ENCODE results near the gene FBXW12.

Gene FBXW12

GRCh38 chr3:48436477-48436787 is 64.4 kb downstream of the FBXW12 start:
- no peak for DNase-seq

- no peak for DNase-seq
Observed at GRCh38 chr3:48436855-48437254, 64.8 kb downstream of the FBXW12 start.

DNA sequence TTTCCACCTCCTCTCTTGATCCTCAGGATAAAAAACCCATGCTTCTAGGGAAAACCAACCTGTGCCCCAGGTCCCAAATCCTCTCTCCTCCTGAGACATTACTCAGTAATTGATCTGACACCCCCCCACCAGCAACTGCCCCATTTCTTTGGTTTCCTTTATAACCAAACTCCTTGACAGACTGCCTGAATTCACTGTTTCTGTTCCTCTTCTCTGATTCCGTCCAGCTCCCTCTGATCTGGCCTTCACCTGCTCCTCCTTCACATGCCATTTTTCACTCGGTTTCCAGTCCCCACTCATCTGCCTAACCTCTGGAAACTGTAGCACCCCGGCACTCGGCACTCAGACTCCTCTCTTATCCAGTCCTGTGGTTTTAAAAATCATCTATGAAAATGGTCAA is 65.8 kb downstream of the FBXW12 start:
- no peak for DNase-seq

DNA sequence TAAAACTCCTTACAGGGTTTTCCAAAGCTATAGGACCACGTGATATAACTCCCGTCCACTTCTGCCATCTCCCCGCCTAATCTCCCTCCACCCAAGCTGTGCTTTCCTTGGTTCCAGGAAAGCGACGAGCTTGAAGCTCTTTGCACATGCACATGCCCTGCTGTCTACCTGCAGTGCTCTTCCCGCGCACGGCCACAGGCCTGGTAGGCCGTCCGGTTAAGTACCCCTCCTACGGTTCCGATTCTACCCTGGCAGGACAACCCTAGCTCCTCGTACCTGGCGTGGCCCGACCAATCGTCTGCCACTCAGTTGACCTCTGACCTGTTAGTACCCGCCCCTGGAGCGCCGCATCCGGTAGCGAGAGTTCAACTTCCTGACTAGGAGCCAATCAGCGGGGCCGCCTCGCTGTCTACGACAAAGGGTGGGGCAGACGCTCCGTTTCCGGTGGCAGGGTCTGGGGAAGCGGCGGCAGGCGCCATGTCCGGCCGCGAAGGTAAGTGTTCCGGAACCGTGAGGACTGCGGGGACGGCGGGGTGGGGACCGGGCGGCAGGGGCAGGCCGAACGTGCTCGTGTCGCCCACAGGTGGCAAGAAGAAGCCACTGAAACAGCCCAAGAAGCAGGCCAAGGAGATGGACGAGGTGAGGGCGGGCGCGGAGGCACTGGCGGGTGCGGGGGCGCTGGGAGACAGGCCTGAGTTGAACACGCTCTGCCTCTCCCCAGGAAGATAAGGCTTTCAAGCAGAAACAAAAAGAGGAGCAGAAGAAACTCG is 68.0 kb downstream of the FBXW12 start, which contains the start of the genes CCDC51 and TMA7:
CCDC51 (minus strand) TSS at position 300 of the 770 bp plus-strand sequence. CDS start 4,991 bp downstream, outside the sequence.
TMA7 (plus strand) TSS at position 438 of the 770 bp plus-strand sequence; CDS start at position 478, 40 bp downstream.
- peak; percentile 97 to 98 for DNase-seq

- peak in 1 of 2 donors; percentile 9 for DNase-seq
Observed at GRCh38 chr3:48440590-48440958, 68.6 kb downstream of the FBXW12 start.

DNA sequence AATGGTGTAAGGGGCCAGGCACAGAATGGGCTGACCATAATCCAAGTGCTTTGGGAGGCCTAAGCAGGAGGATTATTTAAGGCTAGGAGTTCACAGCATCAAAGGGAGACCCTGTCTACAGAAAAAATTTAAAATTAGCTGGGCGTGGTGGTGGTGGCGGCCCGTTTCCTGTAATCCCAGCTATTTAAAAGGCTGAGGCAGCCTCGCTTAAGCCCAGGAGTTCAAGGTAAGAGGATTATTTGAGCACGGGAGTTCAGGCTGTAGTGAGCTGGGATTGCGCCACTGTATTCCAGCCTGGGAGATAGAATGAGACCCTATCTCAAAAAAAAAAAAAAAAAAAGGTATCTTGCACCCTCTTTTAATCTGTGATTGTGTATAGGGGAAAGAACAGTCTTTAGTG is 69.9 kb downstream of the FBXW12 start:
- DNase-seq: no peak

Data from inflammatory macrophage (primary cell).